Upper lobe of right lung (tissue), 1 donor: ENCODE measurements around the gene SLCO1C1. TPM values are rescaled to one million over a fixed set of nuclear protein-coding genes. Genes with fewer than 3 reads are reported as not detected.
A peak's percentile ranks its signal among the peaks of the same experiment; 100 is the strongest.
"Not testable (repeated sequence)": the region's sequence is repeated elsewhere in the genome, so short reads cannot be mapped to it uniquely, and the experiment has no call there.

Experiments
- ATAC-seq: fragments of 200-7000 bp; cut with Tn5 transposase; one replicate; pipeline ENCODE4 v1.9.1; 2020; ENCODE audit warnings: mild to moderate bottlenecking, moderate library complexity
- DNase-seq: peaks from one replicate; pipeline ENCODE4 v3.0.0-alpha.2; 2020
- H3K27ac ChIP-seq: fragments of 200-600 bp; one replicate; pipeline ENCODE4 v1.8.0; 2022
- H3K27me3 ChIP-seq: fragments of 200-600 bp; one replicate; pipeline ENCODE4 v1.8.0; 2022; ENCODE audit warnings: mild to moderate bottlenecking
- H3K36me3 ChIP-seq: fragments of 200-600 bp; one replicate; pipeline ENCODE4 v1.8.0; 2022
- H3K4me1 ChIP-seq: fragments of 200-600 bp; one replicate; pipeline ENCODE4 v1.8.0; 2022
- H3K4me3 ChIP-seq: fragments of 200-600 bp; one replicate; pipeline ENCODE4 v1.8.0; 2022; ENCODE audit warnings: mild to moderate bottlenecking
- H3K9me3 ChIP-seq: fragments of 200-600 bp; one replicate; pipeline ENCODE4 v1.8.0; 2022
- intact Hi-C: fragments of 100-400 bp; cut with DNase I; formaldehyde crosslinking; loops from one replicate; pipeline ENCODE4 v1.11.0; 2022
- total RNA-seq: library from RNA; stranded (reverse); fragmentation: NEBNext Ultra II Directional; extraction: Animal tissue kit (Norgen Biotek cat#: 25700); gene quantifications from one replicate; pipeline ENCODE4 v1.2.1, GENCODE V29; 2021
- TF ChIP-seq, protein P1 (sequence below): fragments of 200-600 bp; IDR thresholded peaks from one replicate; pipeline ENCODE4 v1.8.0; 2022; ENCODE audit warnings: antibody characterized with exemption
- donor health status: DM: no; HTN: yes; CAD: no; lungs with severe emphysema.

SLCO1C1 gene
- total RNA-seq, 1 donor from 2014 or later = 0.96 TPM

DNA sequence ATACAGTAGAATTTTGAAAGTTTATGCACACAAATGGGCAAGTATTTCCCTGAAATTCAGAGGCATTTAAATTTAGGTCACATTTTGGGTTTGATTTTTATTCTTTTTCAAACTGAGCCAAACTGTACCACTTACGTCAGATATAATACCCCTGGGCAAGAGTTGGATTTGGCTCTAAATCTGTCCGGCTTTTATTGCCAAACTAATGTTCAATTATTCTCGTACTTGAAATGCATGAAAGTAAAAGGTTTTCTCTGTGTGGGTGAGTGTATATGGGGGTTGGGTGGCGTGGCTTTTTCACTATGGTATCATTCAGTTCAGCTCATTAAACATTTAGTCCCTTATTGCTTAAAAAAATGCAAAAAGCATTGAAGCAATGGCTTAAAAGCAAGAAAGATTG lies 55.9 kb downstream of the SLCO1C1 start:
- Histone ChIP-seq H3K27ac (no peak overlapping the region), H3K4me3 (no peak overlapping the region), H3K27me3 (no peaks in the 10 kb centered on the region), H3K4me1 (no peaks in the 10 kb centered on the region), H3K9me3 (no peaks in the 10 kb centered on the region), H3K36me3 (no peaks in the 10 kb centered on the region)
- intact Hi-C loops = no loop called here
- DNase-seq (no peak), ATAC-seq (no peak)
- TF ChIP-seq, protein P1, sequence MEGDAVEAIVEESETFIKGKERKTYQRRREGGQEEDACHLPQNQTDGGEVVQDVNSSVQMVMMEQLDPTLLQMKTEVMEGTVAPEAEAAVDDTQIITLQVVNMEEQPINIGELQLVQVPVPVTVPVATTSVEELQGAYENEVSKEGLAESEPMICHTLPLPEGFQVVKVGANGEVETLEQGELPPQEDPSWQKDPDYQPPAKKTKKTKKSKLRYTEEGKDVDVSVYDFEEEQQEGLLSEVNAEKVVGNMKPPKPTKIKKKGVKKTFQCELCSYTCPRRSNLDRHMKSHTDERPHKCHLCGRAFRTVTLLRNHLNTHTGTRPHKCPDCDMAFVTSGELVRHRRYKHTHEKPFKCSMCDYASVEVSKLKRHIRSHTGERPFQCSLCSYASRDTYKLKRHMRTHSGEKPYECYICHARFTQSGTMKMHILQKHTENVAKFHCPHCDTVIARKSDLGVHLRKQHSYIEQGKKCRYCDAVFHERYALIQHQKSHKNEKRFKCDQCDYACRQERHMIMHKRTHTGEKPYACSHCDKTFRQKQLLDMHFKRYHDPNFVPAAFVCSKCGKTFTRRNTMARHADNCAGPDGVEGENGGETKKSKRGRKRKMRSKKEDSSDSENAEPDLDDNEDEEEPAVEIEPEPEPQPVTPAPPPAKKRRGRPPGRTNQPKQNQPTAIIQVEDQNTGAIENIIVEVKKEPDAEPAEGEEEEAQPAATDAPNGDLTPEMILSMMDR = no peak

DNA sequence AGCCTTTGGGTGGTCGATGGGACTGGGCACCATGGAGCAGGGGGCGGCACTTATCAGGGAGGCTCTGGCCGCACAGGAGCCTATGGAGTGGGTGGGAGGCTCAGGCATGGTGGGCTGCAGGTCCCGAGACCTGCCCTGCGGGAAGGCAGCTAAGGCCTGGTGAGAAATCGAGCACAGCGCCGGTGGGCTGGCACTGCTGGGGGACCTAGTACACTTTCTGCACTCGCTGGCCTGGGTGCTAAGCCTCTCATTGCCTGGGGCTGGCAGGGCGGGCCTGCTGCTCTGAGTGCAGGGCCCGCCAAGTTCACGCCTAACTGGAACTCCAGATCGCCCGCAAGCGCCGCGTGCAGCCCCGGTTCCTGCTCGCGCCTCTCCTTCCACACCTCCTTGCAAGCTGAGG lies 82.3 kb downstream of the SLCO1C1 start:
- DNase-seq (no peak), ATAC-seq (no peak)
- Histone ChIP-seq H3K27me3 (no peaks in the 10 kb centered on the region), H3K9me3 (no peaks in the 10 kb centered on the region), H3K4me3 (no peak overlapping the region), H3K27ac (no peak overlapping the region), H3K36me3 (no peaks in the 10 kb centered on the region), H3K4me1 (no peaks in the 10 kb centered on the region)
- TF ChIP-seq, protein P1 = no peak
- intact Hi-C loops = no loop called here

DNA sequence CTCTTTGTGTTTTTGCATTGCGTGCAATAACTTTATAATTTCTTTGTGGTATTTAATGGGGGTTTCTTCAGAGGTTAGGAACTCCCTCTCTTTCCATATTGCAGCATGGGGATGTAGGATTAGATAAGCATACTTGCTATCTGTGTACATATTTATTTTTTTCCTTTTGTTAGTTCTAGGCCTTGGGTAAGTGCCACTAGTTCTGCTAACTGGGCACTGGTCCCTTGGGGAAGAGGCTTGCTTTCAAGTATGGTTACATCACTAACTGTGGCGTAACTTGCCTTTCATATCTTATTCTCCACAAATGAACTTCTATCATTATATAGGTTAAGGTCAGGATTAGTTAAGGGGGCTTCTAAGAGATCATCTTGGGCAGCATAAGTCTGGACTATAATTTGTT lies 83.8 kb downstream of the SLCO1C1 start:
- ATAC-seq (no peak), DNase-seq (no peak)
- intact Hi-C loops = no loop called here
- H3K4me1 ChIP-seq = no peaks in the 10 kb centered on the region
- TF ChIP-seq, protein P1 = no peak
- H3K36me3 ChIP-seq = no peaks in the 10 kb centered on the region
- no peaks in the 10 kb centered on the region for H3K9me3 ChIP-seq
- H3K27me3 ChIP-seq = no peaks in the 10 kb centered on the region
- H3K4me3 ChIP-seq = no peak overlapping the region
- no peak overlapping the region for H3K27ac ChIP-seq

DNA sequence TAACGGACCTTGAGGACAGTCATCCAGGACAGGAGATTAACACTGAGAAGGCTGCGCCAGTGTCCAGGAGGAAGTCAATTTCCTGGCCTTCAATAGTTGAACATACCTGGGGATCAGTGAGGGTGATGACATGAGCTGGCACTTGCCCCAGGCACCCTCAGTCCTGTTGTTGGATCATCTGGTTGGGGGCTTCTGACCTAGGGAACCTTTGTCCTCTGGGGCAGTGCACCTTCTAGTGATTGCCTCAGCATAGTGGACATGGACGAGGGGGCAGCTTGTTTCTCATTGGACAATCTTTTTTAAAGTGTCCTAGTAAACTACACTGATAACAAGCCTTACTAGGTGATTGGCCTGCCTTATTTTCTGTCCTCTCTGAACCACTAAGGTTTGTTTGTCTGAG lies 84.8 kb downstream of the SLCO1C1 start:
- H3K36me3 ChIP-seq, H3K27me3 ChIP-seq, H3K9me3 ChIP-seq, H3K27ac ChIP-seq, intact Hi-C loops, ATAC-seq, H3K4me1 ChIP-seq, DNase-seq, H3K4me3 ChIP-seq: not testable (repeated sequence)

DNA sequence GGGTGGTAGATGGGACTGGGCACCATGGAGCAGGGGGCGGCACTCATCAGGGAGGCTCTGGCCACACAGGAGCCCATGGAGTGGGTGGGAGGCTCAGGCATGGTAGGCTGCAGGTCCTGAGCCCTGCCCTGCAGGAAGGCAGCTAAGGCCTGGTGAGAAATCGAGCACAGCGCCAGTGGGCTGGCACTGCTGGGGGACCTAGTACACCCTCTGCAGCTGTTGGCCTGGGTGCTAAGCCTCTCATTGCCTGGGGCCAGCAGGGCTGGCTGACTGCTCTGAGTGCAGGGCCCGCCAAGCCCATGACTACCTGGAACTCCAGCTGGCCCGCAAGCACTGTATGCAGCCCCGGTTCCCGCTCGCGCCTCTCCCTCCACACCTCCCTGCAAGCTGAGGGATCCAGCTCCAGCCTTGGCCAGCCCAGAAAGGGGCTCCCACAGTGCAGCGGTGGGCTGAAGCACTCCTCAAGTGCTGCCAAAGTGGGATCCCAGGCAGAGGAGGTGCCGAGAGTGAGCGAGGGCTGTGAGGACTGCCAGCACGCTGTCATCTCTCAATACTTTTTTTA lies 88.7 kb downstream of the SLCO1C1 start:
- H3K27ac ChIP-seq, DNase-seq, H3K4me3 ChIP-seq, ATAC-seq, intact Hi-C loops, H3K36me3 ChIP-seq, H3K9me3 ChIP-seq, H3K4me1 ChIP-seq, H3K27me3 ChIP-seq: not testable (repeated sequence)

DNA sequence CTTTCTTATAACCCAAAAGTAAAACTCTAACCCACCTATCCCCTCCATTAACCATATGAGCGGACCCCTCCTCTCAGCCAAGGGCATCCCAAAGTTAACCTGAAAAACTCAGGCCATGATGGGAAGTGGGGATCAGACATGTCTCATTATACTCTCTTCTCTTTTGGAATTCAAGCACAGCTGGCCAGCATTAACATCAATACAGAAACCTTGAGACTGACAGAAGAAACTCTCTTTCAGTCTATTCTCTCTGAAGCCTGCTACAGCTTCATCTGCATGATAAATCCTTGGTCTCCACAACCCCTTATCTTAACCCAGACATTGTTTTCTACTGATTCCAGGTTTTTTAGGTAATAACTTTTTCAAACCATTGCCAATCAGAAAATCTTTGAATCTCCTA lies 97.8 kb downstream of the SLCO1C1 start:
- Histone ChIP-seq H3K27ac (no peak overlapping the region), H3K27me3 (no peaks in the 10 kb centered on the region), H3K36me3 (no peaks in the 10 kb centered on the region), H3K9me3 (no peaks in the 10 kb centered on the region), H3K4me1 (no peaks in the 10 kb centered on the region), H3K4me3 (no peak overlapping the region)
- ATAC-seq = no peak
- DNase-seq = no peak
- intact Hi-C loops = no loop called here
- TF ChIP-seq, protein P1 = no peak

DNA sequence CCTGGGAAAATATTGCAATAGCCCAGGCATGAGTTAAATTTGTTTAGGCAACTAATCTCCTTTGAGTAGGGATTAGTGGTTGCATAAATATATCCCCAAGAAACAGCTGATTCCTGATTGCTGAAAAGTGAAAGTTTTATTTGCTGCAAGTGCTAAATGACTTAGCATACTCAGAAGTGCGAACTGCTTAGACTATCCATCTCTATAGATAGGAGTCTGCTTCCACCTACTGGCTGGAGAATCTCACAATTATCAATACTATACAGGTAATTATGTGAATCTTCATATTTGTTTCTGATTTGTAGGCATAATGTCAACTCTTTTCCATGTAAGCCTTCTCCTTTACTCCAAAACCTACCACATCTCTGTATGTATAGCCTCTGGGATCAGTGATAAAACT lies 103.4 kb downstream of the SLCO1C1 start:
- Histone ChIP-seq H3K9me3 (no peaks in the 10 kb centered on the region), H3K4me1 (no peaks in the 10 kb centered on the region), H3K27me3 (no peaks in the 10 kb centered on the region), H3K27ac (no peak overlapping the region), H3K36me3 (no peaks in the 10 kb centered on the region), H3K4me3 (no peak overlapping the region)
- intact Hi-C loops = no loop called here
- TF ChIP-seq, protein P1 = peak; percentile 37
- DNase-seq (no peak), ATAC-seq (peak; percentile 56)
